Thoracic aorta (tissue), 2 donors: ENCODE results near the gene FAR2. TPM values are rescaled to one million over a fixed set of nuclear protein-coding genes. Genes with fewer than 3 reads are reported as not detected.

ENCODE experiments used
- ATAC-seq: fragments of 150-250 bp; one replicate; pipeline ENCODE4 v1.8.0; 2017; ENCODE audit warnings: low read depth; ENCODE audit not compliant: insufficient number of reproducible peaks, low FRiP score
- DNase-seq: peaks from one replicate; pipeline ENCODE4 v3.0.0-alpha.2; 2020; ENCODE audit warnings: low spot score
- H3K27ac ChIP-seq, 2 donors: fragments of 200-600 bp; sonication (generic); 1 replicate in 1 of 2; 2 replicates in 1 of 2; pipeline ENCODE4 v1.5.1; 2016; ENCODE audit warnings: mild to moderate bottlenecking in 2 of 2, moderate library complexity in 2 of 2
- H3K27me3 ChIP-seq: fragments of 200-600 bp; sonication (generic); replicated peaks from 2 replicates; pipeline ENCODE4 v1.6.0; 2016; ENCODE audit warnings: mild to moderate bottlenecking; ENCODE audit not compliant: insufficient read depth
- H3K36me3 ChIP-seq: fragments of 200-600 bp; sonication (generic); one replicate; pipeline ENCODE4 v1.5.1; 2016
- H3K4me1 ChIP-seq, 2 donors: fragments of 200-600 bp; sonication (generic); 1 replicate in 1 of 2; 2 replicates in 1 of 2; pipeline versions ENCODE4 v1.5.1 to v1.6.0; 2016; ENCODE audit warnings: low read depth in 2 of 2, mild to moderate bottlenecking in 1 of 2; ENCODE audit not compliant: control insufficient read depth in 1 of 2
- H3K4me3 ChIP-seq: fragments of 200-600 bp; sonication (generic); 2 replicates; pipeline ENCODE4 v1.5.1; 2016; ENCODE audit warnings: mild to moderate bottlenecking
- H3K9me3 ChIP-seq: fragments of 200-600 bp; sonication (generic); 2 replicates; pipeline ENCODE4 v1.5.1; 2016
- total RNA-seq, 2 donors: library from RNA; depleted of rRNA; stranded (reverse); fragments of >200 nt; gene quantifications; one replicate each; pipeline versions ENCODE4 v1.1.0 to v1.2.3, GENCODE V29; 2016
- TF ChIP-seq, protein P1 (sequence below): fragments of 200-600 bp; sonication (generic); IDR thresholded peaks from one replicate; pipeline ENCODE4 v1.5.1; 2019; ENCODE audit warnings: antibody characterized with exemption

Gene FAR2
- total RNA-seq, 2 donors from 2014 or later, result 8.5 to 16.9 TPM

DNA sequence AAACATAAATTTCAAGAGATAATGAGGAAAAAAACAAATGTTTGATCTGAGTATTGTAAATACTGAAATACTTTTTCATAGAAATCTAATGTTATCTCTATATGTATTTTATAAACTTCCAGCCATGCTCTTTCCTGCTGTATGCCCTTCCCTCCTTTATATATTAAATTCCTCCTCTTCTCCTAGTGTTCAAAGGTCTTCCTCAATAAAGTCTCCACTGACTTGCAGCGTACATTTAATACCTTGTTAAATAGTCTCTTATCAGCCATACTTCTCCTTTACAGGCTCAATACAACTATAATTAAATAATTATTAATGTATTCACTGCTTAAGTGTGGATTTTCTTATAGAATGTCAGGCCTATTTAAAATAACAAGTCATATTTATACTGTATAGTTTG, 205.9 kb downstream of the FAR2 start:
- Histone ChIP-seq H3K4me1 (no peaks in the 10 kb centered on the region), H3K9me3 (no peaks in the 10 kb centered on the region), H3K27me3 (no peaks in the 10 kb centered on the region), H3K36me3 (no peaks in the 10 kb centered on the region), H3K27ac (no peak overlapping the region), H3K4me3 (no peak overlapping the region)
- ATAC-seq (no peak), DNase-seq (no peak)
- TF ChIP-seq, protein P1, sequence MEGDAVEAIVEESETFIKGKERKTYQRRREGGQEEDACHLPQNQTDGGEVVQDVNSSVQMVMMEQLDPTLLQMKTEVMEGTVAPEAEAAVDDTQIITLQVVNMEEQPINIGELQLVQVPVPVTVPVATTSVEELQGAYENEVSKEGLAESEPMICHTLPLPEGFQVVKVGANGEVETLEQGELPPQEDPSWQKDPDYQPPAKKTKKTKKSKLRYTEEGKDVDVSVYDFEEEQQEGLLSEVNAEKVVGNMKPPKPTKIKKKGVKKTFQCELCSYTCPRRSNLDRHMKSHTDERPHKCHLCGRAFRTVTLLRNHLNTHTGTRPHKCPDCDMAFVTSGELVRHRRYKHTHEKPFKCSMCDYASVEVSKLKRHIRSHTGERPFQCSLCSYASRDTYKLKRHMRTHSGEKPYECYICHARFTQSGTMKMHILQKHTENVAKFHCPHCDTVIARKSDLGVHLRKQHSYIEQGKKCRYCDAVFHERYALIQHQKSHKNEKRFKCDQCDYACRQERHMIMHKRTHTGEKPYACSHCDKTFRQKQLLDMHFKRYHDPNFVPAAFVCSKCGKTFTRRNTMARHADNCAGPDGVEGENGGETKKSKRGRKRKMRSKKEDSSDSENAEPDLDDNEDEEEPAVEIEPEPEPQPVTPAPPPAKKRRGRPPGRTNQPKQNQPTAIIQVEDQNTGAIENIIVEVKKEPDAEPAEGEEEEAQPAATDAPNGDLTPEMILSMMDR, result no peak

DNA sequence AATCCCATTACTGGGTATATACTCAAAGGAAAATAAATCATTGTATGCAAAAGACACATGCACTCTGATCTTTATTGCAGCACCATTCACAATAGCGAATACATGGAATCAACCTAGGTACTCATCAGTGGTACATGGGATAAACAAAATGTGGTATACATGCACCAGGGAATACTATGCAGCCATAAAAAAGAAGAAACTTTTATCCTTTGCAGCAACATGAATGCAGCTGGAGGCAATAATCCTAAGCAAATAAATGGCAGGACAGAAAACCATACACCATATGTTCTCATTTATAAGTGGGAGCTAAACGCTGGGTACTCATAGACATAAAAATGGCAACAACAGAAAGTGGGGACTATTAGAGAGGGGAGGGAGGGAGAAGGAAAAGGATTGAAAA, 216.0 kb downstream of the FAR2 start:
- TF ChIP-seq, protein P1, result no peak
- Histone ChIP-seq H3K4me1 (no peaks in the 10 kb centered on the region), H3K4me3 (no peak overlapping the region), H3K36me3 (peaks cover 6% of the 10 kb centered on the region), H3K27ac (no peak overlapping the region), H3K27me3 (no peaks in the 10 kb centered on the region), H3K9me3 (no peaks in the 10 kb centered on the region)
- ATAC-seq, result no peak
- no peak for DNase-seq

DNA sequence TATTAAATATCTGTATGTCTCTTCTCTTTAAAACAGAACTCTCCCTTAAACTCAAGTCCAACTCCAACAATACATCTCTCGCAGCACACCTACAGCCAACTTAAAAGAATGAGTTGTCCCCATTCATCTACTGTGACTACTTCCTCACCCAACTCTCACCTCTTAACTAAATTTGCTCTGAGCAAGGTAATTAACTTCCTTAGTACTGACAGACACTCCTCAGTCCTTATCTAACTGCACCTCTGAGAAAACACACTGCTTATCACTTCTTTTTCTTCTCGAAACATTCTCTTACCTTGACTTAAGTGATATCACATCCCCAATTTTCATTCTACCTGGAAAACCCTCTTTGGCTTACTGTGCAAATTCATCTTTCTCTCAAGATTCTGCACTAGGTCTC, 224.9 kb downstream of the FAR2 start:
- peaks cover 3 to 8% of the 10 kb centered on the region in 2 donors for H3K4me1 ChIP-seq
- ATAC-seq, result no peak
- no peaks in the 10 kb centered on the region for H3K36me3 ChIP-seq
- no peak for DNase-seq
- H3K27ac ChIP-seq, result no peak overlapping the region
- H3K4me3 ChIP-seq, result no peak overlapping the region
- no peaks in the 10 kb centered on the region for H3K9me3 ChIP-seq
- TF ChIP-seq, protein P1, result no peak
- H3K27me3 ChIP-seq, result no peaks in the 10 kb centered on the region

DNA sequence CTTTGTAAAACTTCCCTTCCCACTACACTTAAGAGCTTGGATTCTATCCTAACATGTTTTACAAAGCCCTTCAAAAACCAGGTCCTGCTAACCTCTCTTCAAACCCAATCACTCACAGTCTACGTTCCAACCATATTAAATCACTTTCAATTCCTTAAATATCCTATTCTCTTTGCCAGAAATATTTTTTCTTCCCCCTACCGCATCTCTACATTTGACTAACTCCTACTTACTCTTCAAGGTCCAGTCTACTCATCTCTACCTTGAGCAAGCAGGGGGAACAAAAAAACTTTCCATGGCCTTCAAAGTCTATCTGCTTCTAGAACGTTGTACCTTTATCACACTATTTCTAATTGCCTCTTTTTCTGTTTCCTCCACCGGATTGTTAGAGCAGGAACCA, 225.8 kb downstream of the FAR2 start:
- H3K36me3 ChIP-seq, result no peaks in the 10 kb centered on the region
- no peak overlapping the region for H3K4me3 ChIP-seq
- H3K9me3 ChIP-seq, result no peaks in the 10 kb centered on the region
- H3K4me1 ChIP-seq, result peaks cover 10 to 12% of the 10 kb centered on the region in 2 donors
- H3K27me3 ChIP-seq, result no peaks in the 10 kb centered on the region
- ATAC-seq (no peak), DNase-seq (no peak)
- no peak overlapping the region for H3K27ac ChIP-seq
- TF ChIP-seq, protein P1, result no peak

DNA sequence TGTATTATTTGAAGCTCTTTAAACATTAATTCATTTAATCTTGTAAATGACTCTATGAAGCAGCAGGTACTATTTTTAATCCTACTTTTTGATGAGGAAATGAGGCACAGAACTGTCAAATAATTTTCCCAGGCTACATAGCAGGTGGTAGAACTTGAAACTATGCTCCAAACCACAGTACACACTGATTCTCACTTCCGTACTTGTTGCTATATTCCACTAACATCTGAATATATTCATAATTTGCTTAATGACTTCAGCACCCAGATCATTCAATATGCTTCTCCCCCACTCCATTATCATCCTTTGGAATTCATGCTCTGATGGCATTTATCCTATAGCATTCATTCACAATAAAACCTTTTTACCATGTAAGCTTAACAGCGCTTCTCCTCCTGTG, 227.0 kb downstream of the FAR2 start:
- no peaks in the 10 kb centered on the region for H3K9me3 ChIP-seq
- no peak for ATAC-seq
- H3K4me3 ChIP-seq, result no peak overlapping the region
- H3K27me3 ChIP-seq, result no peaks in the 10 kb centered on the region
- no peak for DNase-seq
- no peaks in the 10 kb centered on the region for H3K36me3 ChIP-seq
- H3K27ac ChIP-seq, result no peak overlapping the region
- H3K4me1 ChIP-seq, result peaks cover 12 to 14% of the 10 kb centered on the region in 2 donors
- TF ChIP-seq, protein P1, result no peak
